H1 (cell line): ENCODE measurements around the gene GRAMD1C.

Experiments used
- BCL11A ChIP-seq, 2 experiments: IDR thresholded peaks; one replicate each; pipeline ENCODE4 v1.6.1; 2011; ENCODE audit warnings: low read depth in 2 of 2, low read length in 2 of 2, mild to moderate bottlenecking in 2 of 2
- GABPA ChIP-seq: IDR thresholded peaks from 2 replicates; pipeline ENCODE4 v1.6.1; 2011; ENCODE audit warnings: mild to moderate bottlenecking, low read length, moderate library complexity, borderline replicate concordance; ENCODE audit not compliant: insufficient read depth
- POLR2A ChIP-seq, 2 experiments: IDR thresholded peaks; 1 replicate in 1 of 2; 2 replicates in 1 of 2; pipeline ENCODE4 v1.6.1; 2011; ENCODE audit warnings: low read depth in 2 of 2, low read length in 2 of 2, mild to moderate bottlenecking in 2 of 2; ENCODE audit errors: control extremely low read depth in 1 of 2
- POLR2AphosphoS5 ChIP-seq: IDR thresholded peaks from 2 replicates; pipeline ENCODE4 v1.6.1; 2011; ENCODE audit warnings: low read depth, low read length
- RFX5 ChIP-seq: IDR thresholded peaks from 2 replicates; pipeline ENCODE4 v1.6.1; 2011; ENCODE audit warnings: low read depth, low read length, improper control_type of control experiment, borderline replicate concordance
- SAP30 ChIP-seq: fragments of 300-600 bp; sonication (generic); IDR thresholded peaks from 2 replicates; pipeline ENCODE4 v1.7.1; 2012; ENCODE audit warnings: low read length, moderate library complexity, mild to moderate bottlenecking, inconsistent platforms; ENCODE audit not compliant: insufficient read depth, insufficient replicate concordance
- SP1 ChIP-seq: IDR thresholded peaks from 2 replicates; pipeline ENCODE4 v1.6.1; 2011; ENCODE audit warnings: low read depth, low read length
- SP2 ChIP-seq: IDR thresholded peaks from 2 replicates; pipeline ENCODE4 v1.6.1; 2012; ENCODE audit warnings: mild to moderate bottlenecking, low read length, inconsistent platforms
- TAF7 ChIP-seq: optimal IDR thresholded peaks from 2 replicates; pipeline ENCODE3; 2011; ENCODE audit warnings: low read depth, mild to moderate bottlenecking, inconsistent platforms, low read length, moderate library complexity, borderline replicate concordance
- TF ChIP-seq, protein P1 (sequence below), 3 experiments: IDR thresholded peaks; 1 replicate in 2 of 3; 2 replicates in 1 of 3; pipeline versions ENCODE4 v1.5.1 to v1.6.1; 2011; ENCODE audit warnings: low read length in 3 of 3, mild to moderate bottlenecking in 3 of 3, inconsistent platforms in 2 of 3, low read depth in 1 of 3, moderate library complexity in 1 of 3; ENCODE audit not compliant: insufficient read depth in 1 of 3; ENCODE audit errors: control extremely low read depth in 1 of 3

DNA sequence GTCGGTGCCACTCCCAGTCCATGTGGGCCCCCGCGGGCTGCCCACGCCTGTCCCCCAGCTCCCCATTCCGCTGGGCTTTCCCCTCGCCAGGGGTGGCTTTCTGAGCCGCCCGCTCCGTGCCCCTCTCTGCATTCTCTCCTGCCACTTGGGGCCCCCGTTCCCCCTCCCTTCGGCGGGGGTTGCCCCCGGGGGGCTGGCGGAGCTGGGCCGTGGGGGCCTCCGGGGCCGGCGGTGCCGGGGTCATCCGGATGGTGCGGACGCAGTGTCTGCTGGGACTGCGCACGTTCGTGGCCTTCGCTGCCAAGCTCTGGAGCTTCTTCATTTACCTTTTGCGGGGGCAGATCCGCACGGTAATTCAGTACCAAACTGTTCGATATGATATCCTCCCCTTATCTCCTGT lies 46.5 kb downstream of the GRAMD1C start:
- TF ChIP-seq GABPA (no peak), POLR2AphosphoS5 (no peak), SP2 (no peak), TAF7 (no peak), SP1 (no peak), RFX5 (no peak), SAP30 (no peak), POLR2A (IDR thresholded peaks at IDR 0.05; ENCODE audit: control extremely low read depth in 1 of 2, low read depth in 2 of 2, low read length in 2 of 2) (no peak), BCL11A (IDR thresholded peaks at IDR 0.05; ENCODE audit: low read depth in 2 of 2, low read length in 2 of 2) (no peak)
- TF ChIP-seq, protein P1, sequence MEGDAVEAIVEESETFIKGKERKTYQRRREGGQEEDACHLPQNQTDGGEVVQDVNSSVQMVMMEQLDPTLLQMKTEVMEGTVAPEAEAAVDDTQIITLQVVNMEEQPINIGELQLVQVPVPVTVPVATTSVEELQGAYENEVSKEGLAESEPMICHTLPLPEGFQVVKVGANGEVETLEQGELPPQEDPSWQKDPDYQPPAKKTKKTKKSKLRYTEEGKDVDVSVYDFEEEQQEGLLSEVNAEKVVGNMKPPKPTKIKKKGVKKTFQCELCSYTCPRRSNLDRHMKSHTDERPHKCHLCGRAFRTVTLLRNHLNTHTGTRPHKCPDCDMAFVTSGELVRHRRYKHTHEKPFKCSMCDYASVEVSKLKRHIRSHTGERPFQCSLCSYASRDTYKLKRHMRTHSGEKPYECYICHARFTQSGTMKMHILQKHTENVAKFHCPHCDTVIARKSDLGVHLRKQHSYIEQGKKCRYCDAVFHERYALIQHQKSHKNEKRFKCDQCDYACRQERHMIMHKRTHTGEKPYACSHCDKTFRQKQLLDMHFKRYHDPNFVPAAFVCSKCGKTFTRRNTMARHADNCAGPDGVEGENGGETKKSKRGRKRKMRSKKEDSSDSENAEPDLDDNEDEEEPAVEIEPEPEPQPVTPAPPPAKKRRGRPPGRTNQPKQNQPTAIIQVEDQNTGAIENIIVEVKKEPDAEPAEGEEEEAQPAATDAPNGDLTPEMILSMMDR (IDR thresholded peaks at IDR 0.05; ENCODE audit: control extremely low read depth in 1 of 3, insufficient read depth in 1 of 3, low read depth in 1 of 3, low read length in 3 of 3), result no peak
